Measurements from ENCODE around the gene HSD17B14.
"Not testable (repeated sequence)": the region's sequence is repeated elsewhere in the genome, so short reads cannot be mapped to it uniquely, and the experiment has no call there.

The HSD17B14 gene

DNA sequence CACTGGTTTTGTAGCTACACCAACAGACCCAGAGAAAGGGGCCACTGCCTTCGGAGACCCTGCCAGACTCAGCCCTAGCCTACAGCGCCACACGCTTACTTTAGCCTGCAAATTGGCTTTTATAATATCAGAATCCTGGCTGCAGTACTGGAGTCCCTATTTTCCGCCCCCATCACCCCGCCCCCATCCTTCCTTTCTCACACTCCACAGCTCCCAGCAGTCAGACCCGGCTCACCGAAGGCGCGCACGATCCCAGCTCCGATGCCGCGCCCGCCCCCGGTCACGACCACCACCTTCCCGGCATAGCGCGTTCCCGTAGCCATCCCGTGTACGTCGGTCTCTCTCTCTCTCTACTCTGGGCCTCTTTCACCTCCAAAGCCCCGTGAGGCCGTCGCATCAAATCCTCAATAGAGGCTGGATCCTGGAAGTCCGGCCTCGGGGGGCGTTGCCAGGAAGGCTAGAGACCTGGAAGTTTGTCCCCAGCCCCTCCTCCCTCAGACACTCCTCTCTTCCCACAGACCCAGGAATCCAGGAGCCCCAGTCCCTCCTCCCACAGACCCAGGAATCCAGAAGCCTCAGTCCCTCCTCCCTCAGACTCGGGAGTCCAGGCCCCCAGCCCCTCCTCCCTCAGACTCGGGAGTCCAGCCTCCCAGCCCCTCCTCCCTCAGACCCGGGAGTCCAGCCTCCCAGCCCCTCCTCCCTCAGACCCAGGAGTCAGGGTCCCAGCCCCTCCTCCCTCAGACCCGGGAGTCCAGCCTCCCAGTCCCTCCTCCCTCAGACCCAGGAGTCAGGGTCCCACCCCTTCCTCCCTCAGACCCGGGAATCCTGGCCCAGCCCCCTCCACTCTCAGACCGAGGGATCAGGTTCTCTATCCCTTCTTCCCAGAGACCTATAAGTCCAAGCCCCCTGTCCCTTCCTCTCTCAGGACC is at the start of gene HSD17B14:
HSD17B14 (minus strand) TSS at position 403 of the 929 bp plus-strand sequence; CDS start at position 323, 80 bp downstream.
- DNase-seq (ENCODE audit: low spot score): peak; percentile 34

DNA sequence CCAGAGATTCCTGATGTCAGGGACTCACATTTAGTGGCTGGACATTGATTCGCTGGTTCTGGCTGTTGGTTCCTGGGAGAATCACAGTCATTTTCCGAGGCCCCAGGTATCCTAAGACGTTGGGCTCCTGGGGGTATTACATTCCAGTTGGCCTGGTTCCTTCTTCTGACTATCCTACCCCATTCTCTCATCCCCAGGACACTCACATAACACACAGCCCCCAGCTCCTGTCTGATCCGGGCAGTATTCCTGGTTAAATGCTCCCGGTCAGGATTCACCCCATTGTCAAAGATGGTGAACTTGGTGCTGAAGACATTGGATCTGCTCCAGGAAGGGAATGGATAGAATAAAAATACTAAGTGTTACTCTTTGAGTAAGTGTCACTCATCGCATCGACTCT is 47.4 kb upstream of the HSD17B14 start:
- no peak for DNase-seq (ENCODE audit: low spot score)

DNA sequence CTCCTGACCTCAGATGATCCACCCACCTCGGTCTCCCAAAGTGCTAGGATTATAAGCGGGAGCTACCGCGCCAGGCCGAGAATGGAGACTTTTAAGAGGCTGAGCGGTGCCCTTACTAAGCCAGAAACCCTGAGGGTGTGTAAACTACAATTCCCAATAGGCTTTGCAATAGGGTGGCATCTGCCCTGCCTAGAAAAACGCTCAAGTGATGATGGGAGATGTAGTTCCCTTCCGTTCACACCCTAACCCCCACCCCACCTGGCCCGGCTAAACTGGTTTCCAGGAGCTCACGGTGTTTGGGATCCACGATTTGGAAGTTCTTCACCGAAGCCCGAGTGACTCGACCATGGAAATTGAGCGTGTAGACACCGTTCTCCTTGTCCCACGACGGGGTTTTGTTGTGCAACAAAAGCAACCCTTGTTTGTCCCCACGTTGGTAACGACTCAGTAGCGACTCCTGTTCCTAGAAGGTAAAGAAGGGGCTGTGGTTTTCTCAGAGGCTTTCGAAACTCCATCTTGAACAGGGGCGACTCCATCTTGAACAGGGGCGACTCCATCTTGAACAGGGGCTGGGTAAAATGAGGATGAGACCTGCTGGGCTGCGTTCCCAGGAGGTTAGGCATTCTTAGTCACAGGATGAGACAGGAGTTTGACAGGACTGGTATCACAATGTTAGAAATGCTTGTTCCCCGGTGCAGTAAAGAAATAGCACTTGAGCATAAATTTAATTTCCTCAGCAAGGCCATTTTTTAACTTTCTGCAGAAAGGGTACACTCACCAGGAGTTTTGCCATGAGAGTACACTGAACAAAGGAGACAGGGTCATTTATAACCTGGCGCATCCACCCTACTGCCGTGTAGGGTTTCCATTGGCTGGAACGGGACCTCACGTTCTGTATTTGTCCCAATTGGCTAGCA is 45.7 kb upstream of the HSD17B14 start:
- no peak for DNase-seq (ENCODE audit: low spot score)

DNA sequence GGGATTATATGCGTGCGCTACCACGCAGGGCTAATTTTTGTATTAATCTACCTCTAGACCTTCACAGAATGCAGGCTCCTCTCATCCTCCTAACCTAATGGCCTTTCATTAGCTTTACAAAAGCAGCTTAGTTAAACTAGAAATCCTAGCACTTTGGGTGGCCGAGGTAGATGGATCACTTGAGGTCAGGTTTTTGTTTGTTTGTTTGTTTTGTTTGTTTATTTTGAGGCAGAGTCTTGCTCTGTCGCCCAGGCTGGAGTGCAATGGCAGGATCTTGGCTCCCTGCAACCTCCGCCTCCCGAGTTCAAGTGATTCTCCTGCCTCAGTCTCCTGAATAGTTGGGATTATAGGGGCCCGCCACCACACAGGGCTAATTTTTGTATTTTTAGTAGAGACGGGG is 43.4 kb upstream of the HSD17B14 start:
- DNase-seq (ENCODE audit: low spot score): not testable (repeated sequence)

DNA sequence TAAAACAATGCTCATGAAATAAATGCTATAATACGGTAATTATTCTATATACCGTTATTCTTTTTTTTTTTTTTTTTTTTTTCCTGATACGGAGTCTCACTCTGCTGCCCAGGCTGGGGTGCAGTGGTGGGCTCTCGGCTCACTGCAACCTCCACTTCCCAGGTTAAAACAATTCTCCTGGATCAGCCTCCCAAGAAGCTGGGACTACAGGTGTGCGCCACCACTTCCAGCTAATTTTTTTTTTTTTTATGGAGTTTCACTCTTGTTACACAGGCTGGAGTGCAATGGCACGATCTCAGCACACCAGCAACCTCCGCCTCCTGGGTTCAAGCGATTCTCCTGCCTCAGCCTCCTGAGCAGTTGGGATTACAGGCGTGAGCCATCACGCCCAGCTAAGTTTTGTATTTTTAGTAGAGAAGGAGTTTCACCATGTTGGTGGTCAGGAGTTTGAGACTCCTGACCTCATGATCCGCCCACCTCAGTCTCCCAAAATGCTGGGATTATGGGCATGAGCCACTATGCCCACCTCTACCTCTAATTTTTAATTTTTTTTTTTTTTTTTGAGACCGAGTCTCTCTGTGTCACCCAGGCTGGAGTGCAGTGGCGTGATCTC is 42.8 kb upstream of the HSD17B14 start:
- no peak for DNase-seq (ENCODE audit: low spot score)

DNA sequence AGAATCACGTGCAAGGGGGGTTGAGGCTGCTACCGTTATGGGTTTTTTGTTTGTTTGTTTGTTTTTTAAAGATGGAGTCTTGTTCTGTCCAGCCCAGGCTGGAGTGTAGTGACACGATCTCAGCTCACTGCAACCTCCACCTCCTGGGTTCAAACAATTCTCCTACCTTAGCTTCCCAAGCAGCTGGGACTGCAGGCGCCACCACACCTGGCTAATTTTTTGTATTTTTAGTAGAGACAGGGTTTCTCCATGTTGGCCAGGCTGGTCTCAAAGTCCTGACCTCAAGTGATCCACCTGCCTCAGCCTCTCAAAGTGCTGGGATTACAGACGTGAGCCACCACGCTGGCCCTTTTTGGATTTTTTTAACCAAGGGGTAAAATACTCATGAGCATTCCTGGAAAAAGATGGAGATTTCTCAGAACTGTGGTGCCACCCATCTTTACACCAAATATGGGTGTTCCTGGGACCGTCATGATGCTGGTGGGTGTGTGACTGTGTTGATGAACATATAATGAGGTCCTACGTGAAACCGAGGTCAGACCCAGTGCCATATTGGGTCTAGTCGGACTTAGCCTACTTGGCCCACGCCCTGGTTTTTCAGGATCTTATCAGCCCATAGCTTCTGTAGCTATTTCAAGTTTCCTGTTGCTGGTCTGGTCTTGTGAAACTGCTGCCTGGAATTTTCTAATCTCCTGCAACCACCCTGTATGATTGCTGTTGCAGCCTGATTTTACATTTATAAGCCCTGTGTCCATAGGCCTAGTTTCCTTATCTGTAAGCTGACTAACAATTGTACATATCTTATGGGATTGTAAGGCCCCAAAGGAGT is 42.1 kb upstream of the HSD17B14 start:
- DNase-seq (ENCODE audit: low spot score): no peak

DNA sequence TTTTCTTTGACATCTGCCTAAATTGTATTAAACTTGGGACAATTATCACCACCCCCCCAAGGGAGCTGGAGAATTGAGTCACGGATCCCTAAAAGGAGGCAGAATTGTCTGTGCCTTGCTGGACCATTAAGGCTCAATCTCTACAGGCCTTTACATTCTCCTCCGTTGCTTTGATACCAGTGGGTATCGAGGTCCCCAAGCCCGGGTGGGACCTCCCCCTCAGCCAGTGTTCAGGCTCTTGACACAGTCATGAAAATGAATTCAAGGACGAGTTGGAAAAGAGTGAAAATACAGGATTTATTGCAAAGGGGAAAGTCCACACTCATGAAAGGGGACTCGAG is 41.5 kb upstream of the HSD17B14 start:
- no peak for DNase-seq (ENCODE audit: low spot score)

DNA sequence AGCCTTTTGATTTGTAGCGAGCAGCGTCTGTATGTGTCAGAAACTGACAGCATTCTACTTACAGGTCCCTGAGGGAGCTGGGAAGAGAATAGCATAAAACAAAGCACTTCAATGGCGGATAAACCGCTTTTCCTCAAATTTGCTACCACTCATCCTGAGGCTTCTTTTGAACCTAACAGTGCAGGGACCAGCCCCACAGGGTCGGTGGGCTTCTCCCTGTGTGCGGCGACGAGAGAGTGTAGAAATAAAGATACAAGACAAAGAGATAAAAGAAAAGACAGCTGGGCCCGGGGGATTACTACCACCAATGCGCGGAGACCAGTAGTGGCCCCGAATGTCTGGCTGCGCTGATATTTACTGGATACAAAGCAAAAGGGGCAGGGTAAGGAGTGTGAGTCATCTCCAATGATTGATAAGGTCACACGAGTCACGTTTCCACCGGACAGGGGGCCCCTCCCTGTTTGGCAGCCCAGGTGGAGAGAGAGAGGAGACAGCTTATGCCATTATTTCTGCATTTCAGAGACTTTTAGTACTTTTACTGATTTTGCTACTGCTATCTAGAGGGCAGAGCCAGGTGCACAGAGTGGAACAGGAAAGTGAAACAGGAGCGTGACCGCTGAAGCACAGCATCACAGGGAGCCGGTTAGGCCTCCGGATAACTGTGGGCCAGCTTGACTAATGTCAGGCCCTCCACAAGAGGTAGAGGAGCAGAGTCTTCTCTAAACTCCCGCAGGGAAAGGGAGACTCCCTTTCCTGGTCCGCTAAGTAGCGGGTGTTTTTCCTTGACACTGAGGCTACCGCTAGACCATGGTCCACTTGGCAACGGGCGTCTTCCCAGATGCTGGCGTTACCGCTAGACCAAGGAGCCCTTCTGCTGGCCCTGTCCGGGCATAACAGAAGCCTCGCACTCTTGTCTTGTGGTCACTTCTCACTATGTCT is 40.0 kb upstream of the HSD17B14 start:
- DNase-seq (ENCODE audit: low spot score): not testable (repeated sequence)

DNA sequence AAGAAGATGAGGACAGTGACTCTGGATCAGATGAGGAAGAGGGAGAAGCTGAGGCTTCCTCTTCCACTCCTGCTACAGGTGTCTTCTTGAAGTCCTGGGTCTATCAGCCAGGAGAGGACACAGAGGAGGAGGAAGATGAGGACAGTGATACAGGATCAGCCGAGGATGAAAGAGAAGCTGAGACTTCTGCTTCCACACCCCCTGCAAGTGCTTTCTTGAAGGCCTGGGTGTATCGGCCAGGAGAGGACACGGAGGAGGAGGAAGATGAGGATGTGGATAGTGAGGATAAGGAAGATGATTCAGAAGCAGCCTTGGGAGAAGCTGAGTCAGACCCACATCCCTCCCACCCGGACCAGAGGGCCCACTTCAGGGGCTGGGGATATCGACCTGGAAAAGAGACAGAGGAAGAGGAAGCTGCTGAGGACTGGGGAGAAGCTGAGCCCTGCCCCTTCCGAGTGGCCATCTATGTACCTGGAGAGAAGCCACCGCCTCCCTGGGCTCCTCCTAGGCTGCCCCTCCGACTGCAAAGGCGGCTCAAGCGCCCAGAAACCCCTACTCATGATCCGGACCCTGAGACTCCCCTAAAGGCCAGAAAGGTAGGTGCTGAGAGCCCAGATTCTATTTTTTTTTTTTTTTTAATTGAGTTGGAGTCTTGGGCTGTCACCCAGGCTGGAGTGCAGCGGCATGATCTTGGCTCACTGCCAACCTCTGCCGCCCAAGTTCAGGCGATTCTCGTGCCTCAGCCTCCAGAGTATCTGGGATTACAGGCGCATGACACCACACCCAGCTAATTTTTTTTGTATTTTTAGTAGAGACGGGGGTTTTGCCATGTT is 38.2 kb upstream of the HSD17B14 start:
- no peak for DNase-seq (ENCODE audit: low spot score)

DNA sequence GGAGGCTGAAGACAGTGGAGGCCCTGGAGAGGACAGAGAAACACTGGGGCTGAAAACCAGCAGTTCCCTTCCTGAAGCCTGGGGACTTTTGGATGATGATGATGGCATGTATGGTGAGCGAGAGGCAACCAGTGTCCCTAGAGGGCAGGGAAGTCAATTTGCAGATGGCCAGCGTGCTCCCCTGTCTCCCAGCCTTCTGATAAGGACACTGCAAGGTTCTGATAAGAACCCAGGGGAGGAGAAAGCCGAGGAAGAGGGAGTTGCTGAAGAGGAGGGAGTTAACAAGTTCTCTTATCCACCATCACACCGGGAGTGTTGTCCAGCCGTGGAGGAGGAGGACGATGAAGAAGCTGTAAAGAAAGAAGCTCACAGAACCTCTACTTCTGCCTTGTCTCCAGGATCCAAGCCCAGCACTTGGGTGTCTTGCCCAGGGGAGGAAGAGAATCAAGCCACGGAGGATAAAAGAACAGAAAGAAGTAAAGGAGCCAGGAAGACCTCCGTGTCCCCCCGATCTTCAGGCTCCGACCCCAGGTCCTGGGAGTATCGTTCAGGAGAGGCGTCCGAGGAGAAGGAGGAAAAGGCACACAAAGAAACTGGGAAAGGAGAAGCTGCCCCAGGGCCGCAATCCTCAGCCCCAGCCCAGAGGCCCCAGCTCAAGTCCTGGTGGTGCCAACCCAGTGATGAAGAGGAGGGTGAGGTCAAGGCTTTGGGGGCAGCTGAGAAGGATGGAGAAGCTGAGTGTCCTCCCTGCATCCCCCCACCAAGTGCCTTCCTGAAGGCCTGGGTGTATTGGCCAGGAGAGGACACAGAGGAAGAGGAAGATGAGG is 37.4 kb upstream of the HSD17B14 start:
- no peak for DNase-seq (ENCODE audit: low spot score)

DNA sequence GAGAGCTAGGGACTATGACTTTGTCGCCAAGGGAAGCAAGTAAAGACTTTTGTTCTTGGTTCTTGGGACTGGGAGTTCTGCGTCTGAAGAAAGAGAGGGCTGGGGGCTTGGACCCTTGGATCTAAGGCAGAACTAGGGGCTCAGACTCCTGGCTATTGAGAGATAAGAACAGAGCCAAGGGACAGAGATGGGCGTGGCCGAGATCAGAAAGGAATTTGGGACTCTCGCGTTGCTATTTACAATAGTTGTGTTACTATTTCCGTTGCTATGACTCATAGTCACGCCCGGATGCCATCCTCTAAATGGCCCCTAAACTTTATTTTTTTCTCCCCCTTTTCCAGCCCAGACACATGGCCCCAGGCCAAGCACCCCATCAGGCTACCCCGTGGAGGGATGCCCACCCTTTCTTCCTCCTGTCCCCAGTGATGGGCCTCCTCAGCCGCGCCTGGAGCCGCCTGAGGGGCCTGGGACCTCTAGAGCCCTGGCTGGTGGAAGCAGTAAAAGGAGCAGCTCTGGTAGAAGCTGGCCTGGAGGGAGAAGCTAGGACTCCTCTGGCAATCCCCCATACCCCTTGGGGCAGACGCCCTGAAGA is 36.7 kb upstream of the HSD17B14 start:
- peak; percentile 85 for DNase-seq (ENCODE audit: low spot score)

DNA sequence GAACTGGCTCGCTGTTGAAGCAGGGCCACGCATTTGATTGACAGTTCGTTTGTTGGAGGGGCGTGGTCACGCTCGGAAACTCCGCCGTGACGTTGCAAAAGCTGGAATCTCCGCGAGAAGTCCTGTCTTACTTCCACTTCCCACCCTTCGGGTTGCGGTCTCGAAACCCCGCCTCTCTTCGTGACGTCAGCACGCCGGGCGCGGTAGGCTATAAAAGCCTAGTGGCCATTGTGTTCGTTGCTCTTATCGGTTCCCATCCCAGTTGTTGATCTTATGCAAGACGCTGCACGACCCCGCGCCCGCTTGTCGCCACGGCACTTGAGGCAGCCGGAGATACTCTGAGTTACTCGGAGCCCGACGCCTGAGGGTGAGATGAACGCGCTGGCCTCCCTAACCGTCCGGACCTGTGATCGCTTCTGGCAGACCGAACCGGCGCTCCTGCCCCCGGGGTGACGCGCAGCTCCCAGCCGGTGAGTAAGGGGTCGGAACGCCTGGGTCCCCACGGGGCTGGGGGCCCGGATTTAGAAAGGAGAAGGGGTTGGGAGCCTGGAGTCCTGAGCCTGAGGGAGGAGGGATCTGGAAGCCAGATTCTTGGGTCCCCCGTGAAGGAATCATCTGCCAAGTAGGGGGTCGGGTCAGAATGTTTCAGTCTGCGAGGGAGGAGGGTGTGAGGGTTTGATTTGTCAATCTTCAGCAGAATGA is 36.0 kb upstream of the HSD17B14 start, which contains the start of gene PPP1R15A:
PPP1R15A (plus strand) TSS at position 240 of the 702 bp plus-strand sequence. CDS start 813 bp downstream, outside the sequence.
- peak; percentile 96 for DNase-seq (ENCODE audit: low spot score)

DNA sequence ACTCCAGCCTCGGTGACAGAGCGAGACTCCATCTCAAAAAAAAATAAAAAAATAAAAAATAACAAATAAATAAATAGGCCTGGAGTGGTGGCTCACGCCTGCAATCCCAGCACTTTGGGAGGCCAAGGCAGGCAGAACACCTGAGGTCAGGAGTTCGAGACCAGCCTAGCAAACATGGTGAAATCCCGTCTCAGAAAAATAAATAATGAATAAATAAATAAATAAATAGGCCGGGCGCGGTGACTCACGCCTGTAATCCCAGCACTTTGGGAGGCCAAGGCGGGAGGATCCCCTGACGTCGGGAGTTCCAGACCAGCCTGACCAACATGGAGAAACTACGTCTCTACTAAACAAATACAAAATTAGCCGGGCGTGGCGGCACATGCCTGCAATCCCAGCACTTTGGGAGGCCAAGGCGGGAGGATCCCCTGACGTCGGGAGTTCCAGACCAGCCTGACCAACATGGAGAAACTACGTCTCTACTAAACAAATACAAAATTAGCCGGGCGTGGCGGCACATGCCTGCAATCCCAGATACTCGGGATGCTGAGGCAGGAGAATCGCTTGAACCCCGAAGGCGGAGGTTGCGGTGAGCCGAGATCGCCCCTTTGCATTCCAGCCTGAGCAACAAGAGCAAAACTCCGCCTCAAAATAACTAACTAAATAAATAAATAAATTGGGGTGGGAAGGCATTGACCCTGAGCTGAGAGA is 35.3 kb upstream of the HSD17B14 start:
- not testable (repeated sequence) for DNase-seq (ENCODE audit: low spot score)

DNA sequence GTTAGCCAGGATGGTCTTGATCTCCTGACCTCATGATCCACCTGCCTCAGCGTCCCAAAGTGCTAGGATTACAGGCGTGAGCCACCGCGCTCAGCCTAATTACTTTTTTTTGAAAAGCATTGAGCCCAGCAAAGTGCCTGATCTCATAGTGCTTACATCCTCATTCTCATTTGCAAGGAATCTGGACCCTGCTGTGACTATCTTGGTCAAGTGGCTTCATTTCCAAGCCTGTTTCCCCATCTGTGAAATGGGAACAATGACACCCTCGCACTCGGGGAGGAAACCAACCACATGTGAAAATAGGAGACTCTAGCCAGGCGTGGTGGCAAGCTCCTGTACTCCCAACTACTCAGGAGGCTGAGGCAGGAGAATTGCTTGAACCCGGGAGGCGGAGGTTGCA is 33.8 kb upstream of the HSD17B14 start:
- DNase-seq (ENCODE audit: low spot score): no peak

DNA sequence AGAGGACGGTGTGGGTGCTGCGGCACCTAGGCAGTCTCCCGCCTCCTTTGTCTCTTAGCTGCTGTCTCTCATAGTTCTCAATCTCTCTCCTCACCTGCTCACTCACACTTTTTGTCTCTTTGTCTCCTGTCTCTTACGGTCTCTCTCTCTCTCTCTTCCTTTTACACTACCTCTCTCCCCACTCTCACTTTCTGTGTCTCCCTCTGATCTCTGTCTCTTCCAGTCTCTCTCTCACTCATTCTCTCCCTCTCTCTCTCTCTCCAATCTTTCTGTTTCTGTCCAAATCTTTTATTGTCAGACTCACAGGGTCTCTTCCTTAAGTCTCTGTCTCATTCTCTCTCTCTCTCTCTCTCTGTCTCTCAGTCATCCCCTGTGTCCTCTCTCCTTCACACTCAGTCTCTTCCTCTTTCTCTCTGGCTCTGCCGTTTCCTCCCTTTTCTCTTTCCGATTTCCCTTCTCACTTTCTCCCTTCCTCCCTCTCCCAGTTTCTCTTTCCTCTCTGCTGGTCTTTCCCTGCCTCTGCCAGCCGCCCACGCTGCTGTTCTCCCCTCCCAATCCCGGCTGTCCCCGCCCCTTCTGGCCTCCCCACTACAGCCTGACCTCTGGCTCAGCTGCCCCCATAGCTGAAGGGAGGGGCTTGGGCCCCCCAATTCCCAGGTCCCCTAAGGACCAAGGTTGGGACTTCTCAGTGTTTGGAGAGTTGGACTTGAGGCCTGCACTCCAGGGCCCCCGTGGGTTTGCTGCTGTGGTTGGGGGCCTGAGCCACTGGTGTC is 32.0 kb upstream of the HSD17B14 start, which contains the start of gene PLEKHA4:
PLEKHA4 (minus strand) TSS at position 504 of the 773 bp plus-strand sequence. CDS start 997 bp downstream, outside the sequence.
- DNase-seq (ENCODE audit: low spot score): peak; percentile 80

DNA sequence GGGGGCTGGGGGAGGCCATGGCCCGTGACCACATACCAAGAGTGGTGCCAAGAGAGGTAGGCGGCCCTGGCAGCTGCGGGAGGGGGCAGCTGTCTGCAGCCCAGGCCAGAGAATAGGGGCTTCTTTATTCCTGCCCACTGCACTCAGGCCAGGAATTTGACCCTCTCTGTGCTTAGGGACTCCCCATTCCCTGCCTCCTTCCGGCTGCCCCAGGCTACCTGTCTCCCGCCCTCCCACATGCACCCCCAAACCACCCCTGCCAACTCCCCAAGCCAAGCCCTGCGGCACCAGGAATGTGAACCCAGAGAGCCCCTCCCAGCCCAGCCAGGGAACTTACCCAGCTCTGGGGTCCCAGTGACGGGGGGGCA is 31.4 kb upstream of the HSD17B14 start:
- DNase-seq (ENCODE audit: low spot score): no peak

Measured in AG20443 (cell line).